ENCODE results near the gene ABR.
"Not testable (repeated sequence)": the region's sequence is repeated elsewhere in the genome, so short reads cannot be mapped to it uniquely, and the experiment has no call there.

ABR gene

GRCh38 chr17:1011138-1011537 is 168.6 kb downstream of the ABR start:
- no peak for DNase-seq (ENCODE audit: low spot score)

GRCh38 chr17:1010586-1010985 is 169.2 kb downstream of the ABR start:
- no peak for DNase-seq (ENCODE audit: low spot score)

GRCh38 chr17:1010086-1010450 is 169.7 kb downstream of the ABR start:
- no peak for DNase-seq (ENCODE audit: low spot score)

GRCh38 chr17:1009229-1010085 is 170.3 kb downstream of the ABR start:
- DNase-seq (ENCODE audit: low spot score): no peak

- DNase-seq (ENCODE audit: low spot score): no peak
Measured at GRCh38 chr17:1008008-1008761, 171.6 kb downstream of the ABR start.

- no peak for DNase-seq (ENCODE audit: low spot score)
Measured at GRCh38 chr17:1007310-1008007, 172.3 kb downstream of the ABR start.

- DNase-seq (ENCODE audit: low spot score): no peak
Measured at GRCh38 chr17:1006054-1006453, 173.7 kb downstream of the ABR start.

- no peak for DNase-seq (ENCODE audit: low spot score)
Measured at GRCh38 chr17:1005361-1005946, 174.3 kb downstream of the ABR start.

GRCh38 chr17:1004769-1005295 is 174.9 kb downstream of the ABR start:
- DNase-seq (ENCODE audit: low spot score): no peak

GRCh38 chr17:1003972-1004768 is 175.6 kb downstream of the ABR start:
- no peak for DNase-seq (ENCODE audit: low spot score)

GRCh38 chr17:1003633-1003971 is 176.2 kb downstream of the ABR start:
- no peak for DNase-seq (ENCODE audit: low spot score)

- DNase-seq (ENCODE audit: low spot score): no peak
Measured at GRCh38 chr17:1002771-1003555, 176.8 kb downstream of the ABR start.

GRCh38 chr17:1002412-1002753 is 177.4 kb downstream of the ABR start:
- DNase-seq (ENCODE audit: low spot score): no peak

GRCh38 chr17:1001640-1002411 is 178.0 kb downstream of the ABR start:
- no peak for DNase-seq (ENCODE audit: low spot score)

GRCh38 chr17:1000597-1001461 is 179.0 kb downstream of the ABR start:
- DNase-seq (ENCODE audit: low spot score): no peak

GRCh38 chr17:998111-998510 is 181.7 kb downstream of the ABR start:
- no peak for DNase-seq (ENCODE audit: low spot score)

- peak; percentile 99 for DNase-seq (ENCODE audit: low spot score)
Measured at GRCh38 chr17:996554-997344, 183.0 kb downstream of the ABR start, which contains the start of gene TIMM22. Gene TIMM22 (plus strand): TSS chr17:997129. CDS start chr17:997143, 14 bp downstream.

GRCh38 chr17:995324-995723 is 184.5 kb downstream of the ABR start:
- DNase-seq (ENCODE audit: low spot score): not testable (repeated sequence)
